ENCODE data around the gene ZXDB.
"Not testable (repeated sequence)": the region's sequence is repeated elsewhere in the genome, so short reads cannot be mapped to it uniquely, and the experiment has no call there.

ZXDB gene

DNA sequence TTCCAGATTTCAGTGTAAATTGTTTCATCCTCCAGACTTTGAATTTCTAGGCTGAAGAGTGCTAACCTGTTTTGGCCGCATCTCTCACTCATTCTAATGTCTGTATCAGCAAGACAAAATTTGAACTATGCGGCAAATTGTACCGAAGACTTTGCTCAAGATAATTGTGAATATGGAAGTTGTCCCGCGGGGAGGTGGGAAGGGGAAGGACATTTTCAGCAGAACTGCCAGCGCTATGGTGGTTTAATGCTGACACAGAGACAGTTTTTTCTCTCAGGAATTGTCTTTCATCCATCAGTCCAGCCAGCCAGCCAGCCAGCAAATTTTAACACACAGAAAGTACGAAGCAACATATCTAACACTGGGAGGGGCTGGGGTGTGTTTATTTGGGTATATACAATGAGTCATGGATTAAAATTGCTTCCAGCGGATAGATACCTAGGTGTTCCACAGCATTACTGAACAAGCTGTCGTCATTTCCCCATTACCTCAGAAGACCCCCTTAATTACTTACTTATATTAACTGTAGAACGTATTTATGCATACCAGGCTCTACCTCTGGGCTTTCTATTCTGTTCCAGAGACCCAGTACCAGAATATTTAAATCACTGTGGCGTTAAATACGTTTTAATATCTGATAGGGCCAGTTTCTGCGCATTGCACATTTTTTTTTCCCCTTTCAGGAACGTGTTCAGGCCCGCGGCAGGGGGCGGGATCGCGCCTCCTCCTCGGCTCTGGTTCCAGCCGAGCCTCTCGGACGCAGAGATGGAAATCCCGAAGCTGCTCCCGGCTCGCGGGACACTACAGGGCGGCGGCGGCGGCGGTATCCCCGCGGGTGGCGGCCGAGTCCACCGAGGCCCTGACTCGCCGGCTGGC, at the start of gene ZXDB:
Gene ZXDB (plus strand): TSS at position 728 of the 876 bp plus-strand sequence. CDS start 38 bp downstream, at position 766.
- not testable (repeated sequence) for DNase-seq (ENCODE audit: low read depth, low spot score)

DNA sequence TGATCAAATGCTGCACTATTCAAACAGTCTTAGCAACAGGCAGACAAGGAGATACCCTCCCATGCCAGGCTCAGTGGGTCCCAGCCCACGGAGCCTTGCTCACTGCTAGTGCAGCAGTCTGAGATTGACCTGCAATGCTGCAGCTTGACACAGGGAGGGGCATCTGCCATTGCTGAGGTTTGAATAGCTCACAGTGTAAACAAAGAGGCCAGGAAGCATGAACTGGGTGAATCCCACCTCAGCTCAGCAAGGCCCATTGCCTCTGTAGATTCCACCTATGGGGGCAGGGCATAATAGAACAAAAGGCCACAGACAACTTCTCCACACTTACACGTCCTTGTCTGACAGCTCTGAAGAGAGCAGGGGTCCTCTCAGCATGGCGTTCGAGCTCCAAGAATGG, 26.6 kb upstream of the ZXDB start:
- no peak for DNase-seq (ENCODE audit: low read depth, low spot score)

DNA sequence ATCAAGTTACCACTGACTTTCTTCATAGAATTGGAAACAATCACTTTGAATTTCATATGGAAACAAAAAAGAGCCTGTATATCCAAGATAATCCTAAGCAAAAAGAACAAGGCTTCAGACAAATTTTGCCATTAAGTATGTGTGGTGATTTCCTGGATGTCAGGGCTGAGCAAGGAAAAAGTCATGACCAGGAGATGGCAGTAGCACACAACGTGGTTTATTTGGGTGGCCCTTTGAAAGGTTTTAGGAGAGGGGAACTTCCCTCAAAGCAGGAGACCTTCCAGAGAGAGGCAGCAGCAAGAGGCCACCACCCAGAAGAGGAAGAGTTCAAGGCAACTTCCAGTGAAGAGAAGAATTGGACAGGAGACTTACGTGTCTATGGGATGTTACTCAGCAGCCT, 18.1 kb upstream of the ZXDB start:
- no peak for DNase-seq (ENCODE audit: low read depth, low spot score)

DNA sequence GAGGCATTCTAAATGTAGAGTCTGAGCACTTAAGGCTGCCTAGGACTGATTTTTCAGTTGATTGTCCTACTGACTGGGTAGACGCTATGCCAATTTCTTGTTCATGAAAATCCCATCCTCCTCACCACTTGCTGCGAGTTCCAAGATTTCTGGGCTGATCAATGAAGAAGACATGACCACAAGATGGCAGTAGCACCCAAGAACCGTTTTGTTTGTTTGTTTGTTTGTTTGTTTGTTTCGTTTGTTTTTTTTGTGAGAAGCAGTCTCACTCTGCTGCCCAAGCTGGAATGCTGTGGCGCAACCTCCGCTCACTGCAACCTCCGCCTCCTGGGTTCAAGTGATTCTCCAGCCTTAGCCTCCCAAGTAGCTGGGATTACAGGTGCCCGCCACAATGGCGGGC, 8.9 kb upstream of the ZXDB start:
- DNase-seq (ENCODE audit: low read depth, low spot score): not testable (repeated sequence)

DNA sequence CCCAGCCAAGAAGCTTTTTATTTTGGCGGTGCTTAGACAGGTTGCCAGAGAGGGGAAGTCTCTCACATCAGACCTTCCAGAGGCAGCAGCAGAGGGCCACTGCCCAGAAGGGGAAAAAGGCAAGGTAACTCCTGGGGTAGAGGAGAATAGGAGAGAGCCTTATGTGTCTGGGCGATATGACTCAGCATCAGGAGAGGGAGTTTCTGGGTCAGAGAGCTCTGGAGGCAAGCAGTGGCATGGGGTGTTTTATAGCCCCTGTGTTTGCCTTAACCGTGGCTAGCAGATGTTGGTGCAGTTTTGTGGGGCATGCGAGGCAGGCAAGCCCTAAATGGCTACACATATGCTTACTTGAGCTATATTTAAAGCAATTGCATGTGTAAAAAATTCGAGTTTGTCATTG, 8.3 kb upstream of the ZXDB start:
- no peak for DNase-seq (ENCODE audit: low read depth, low spot score)

DNA sequence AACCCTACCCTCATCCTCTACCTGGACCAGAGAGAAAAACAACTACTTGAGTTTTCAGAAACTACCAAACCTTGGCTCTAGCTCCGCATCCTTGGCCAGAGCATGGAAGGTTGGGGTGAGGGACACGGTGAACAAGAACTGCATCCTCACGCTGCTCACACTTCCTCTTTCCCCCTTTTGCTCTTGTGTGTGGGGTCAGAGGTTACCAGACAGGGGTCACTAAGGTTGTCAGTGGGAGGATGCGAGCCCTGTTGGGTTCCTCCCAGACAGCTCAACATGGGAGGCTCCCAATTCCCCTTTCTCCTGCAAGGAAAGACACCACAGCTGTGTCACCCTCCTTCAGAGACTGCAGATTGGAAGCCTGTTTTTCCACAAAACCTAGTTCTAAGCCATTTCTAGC, 5.5 kb upstream of the ZXDB start:
- no peak for DNase-seq (ENCODE audit: low read depth, low spot score)

DNA sequence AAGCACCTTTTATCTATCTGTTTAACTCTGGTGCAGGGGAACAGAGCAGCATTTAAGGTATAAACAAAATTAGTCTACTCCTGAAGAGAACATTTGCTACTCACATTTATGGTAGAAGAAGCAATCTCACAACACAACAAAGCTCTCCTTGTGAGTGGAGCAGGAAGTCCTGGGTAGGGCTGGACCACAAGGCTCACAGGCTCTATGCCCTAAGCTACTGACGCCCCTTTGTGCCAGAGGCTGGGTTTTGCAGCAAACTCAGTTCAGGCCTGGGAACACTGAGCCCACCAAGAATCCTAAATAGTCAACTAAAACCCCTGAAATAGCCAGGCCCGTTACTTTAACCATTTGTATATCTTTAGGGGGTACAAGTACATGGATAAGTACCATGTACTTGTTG, 4.7 kb upstream of the ZXDB start:
- no peak for DNase-seq (ENCODE audit: low read depth, low spot score)

DNA sequence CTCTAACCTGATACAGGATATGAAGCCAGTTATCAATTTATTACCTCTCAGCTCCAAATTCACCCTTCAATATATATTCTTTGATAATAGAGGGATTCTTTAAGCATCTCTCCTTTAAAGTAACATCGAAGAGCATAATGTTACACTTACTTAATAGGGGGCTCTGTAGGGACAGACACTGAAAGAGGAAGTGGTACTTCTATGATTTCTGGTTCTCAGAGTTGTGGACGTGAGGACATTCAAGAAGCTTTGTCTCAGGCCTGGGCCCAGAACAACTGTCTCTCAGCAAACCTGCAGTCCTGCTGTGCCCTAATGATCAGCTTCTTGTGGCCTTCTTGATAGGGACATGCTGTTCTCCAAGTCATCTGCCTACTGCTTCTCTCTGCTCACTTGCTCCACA, 4.2 kb upstream of the ZXDB start:
- DNase-seq (ENCODE audit: low read depth, low spot score): no peak

DNA sequence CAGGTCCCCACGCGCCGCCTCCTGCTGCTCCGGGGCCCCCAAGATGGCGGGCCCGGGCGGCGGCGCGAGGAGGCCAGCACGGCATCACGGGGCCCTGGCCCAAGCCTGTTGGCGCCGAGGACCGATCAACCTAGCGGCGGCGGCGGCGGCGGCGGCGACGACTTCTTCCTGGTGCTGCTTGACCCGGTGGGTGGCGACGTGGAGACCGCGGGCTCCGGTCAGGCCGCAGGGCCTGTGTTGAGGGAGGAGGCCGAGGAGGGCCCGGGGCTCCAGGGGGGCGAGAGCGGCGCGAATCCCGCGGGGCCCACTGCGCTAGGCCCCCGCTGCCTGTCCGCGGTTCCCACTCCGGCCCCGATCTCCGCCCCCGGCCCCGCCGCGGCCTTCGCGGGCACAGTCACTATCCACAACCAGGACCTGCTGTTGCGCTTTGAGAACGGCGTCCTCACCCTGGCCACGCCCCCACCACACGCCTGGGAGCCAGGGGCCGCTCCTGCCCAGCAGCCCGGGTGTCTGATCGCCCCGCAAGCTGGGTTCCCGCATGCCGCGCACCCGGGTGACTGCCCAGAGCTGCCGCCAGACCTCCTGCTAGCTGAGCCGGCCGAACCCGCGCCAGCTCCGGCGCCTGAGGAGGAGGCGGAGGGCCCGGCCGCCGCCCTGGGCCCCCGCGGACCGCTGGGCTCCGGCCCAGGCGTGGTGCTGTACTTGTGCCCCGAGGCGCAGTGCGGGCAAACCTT, 516 bp downstream of the ZXDB start:
- DNase-seq (ENCODE audit: low read depth, low spot score): not testable (repeated sequence)

DNA sequence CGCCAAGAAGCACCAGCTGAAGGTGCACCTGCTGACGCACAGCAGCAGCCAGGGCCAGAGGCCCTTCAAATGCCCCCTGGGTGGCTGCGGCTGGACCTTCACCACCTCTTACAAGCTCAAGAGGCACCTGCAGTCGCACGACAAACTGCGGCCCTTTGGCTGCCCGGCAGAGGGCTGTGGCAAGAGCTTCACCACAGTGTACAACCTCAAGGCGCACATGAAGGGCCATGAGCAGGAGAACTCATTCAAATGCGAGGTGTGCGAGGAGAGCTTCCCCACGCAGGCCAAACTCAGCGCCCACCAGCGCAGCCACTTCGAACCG, 1.0 kb downstream of the ZXDB start:
- not testable (repeated sequence) for DNase-seq (ENCODE audit: low read depth, low spot score)

DNA sequence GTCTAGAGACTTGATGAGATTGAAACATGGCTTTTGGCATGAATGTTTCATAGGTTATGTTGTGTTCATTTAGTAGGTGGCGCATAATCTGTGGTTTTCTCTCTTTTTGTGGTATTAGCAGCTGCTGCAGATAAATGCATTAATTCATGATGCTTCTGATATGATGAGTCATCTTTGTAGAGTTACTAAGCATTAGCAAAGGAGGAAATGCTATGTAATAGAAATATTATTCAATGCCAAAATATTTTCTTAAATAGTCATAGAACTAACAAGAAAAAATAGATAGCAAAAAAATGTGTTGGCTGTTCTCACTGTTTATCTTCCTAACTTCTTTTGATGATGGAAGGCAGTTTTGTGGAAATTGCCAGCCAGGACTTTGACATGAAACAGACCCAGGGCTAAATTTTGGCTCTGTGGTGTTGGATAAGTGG, 3.6 kb downstream of the ZXDB start:
- DNase-seq (ENCODE audit: low read depth, low spot score): no peak

DNA sequence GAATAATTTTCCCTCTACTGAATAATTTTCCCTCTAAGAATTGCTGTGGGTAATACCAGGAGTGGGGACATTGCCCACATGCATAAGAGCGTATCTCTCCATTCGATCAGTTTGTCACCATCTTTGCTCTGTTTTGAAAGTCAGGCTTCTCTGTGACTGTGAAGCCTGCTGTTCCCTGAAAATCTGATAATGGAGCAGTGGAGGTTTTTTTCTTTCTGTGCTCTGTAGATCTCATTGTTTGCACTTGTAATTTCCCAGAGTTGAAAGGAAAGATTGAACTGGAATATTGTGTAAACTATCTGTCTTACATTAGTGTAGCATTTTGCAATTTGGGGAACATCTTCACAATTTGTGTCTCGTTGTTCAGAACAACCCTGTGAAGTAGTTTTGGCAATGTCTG, 4.3 kb downstream of the ZXDB start:
- no peak for DNase-seq (ENCODE audit: low read depth, low spot score)

DNA sequence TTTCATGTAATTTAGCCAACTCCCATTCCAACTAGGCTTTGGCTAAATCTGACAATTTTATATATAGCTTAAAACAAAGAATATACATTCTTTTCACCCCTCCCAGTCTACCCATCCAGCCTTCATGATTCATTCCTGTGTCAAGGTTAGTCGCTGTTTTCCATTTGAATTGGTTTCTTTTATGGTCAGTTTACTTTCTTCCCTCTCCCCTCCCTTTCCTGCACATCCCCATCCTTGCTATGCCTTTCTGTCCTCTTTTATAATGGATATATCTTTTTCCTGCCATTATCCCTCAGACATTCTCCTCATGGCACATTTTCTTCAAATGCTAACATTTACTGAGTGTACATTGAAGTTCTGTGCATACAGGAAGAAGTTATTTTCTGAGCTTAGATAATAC, 4.7 kb downstream of the ZXDB start:
- DNase-seq (ENCODE audit: low read depth, low spot score): no peak

DNA sequence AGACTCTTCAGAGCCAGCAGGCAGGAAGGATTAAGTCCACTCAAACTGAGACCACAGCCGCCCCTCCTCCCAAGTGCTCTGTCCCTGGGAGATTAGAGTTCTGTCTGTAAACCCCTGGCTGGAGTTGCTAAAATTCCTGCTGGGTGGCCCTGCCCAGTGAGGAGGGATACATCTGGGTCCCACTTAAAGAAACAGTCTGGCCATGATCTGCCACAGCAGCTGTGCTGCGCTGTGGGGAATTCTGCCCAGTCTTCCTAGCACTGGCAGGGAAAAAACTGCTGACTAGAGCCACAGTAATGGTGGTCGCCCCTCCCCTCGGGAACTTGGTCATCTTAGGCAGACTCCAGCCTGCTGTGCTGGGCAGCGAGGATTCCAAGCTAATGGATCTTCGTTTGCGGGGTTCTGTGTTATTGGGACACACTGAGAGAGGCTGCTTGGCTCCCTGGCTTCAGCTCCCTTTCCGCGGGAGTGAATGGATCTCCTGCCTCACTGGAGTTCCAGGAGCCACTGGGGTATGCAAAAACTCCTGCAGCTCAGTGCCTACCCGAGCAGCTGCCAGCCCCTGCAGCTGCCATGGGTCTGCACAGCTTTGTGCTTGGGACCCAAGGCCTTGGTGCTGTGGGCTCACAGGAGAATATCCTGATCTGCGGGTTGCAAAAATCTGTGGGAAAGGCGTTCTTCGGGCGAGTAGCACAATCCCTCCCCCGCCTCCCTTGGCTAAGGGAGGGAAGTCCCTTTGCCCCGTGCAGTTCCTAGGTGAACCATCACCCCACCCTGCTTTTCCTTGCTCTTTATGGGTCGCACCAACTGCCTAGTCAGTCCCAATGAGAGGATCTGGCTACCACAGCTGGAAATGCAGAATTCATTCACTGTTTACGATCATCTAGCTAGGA, 15.7 kb downstream of the ZXDB start:
- DNase-seq (ENCODE audit: low read depth, low spot score): no peak

DNA sequence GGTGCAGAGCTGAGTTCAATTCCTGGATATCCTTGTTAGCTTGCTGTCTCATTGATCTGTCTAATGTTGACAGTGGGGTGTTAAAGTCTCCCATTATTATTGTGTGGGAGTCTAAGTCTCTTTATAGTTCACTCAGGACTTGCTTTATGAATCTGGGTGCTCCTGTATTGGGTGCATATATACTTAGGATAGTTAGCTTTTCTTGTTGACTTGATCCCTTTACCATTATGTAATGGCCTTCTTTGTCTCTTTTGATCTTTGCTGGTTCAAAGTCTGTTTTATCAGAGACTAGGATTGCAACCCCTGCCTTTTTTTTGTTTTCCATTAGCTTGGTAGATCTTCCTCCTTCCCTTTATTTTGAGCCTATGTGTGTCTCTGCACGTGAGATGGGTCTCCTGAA, 21.5 kb downstream of the ZXDB start:
- not testable (repeated sequence) for DNase-seq (ENCODE audit: low read depth, low spot score)

DNA sequence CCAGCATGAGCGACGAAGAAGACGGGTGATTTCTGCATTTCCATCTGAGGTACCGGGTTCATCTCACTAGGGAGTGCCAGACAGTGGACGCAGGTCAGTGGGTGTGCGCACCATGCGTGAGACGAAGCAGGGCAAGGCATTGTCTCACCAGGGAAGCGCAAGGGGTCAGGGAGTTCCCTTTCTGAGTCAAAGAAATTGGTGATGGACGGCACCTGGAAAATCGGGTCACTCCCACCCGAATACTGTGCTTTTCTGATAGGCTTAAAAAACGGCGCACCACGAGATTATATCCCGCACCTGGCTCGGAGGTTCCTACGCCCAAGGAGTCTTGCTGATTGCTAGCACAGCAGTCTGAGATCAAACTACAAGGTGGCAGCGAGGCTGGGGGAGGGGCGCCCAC, 37.6 kb downstream of the ZXDB start:
- DNase-seq (ENCODE audit: low read depth, low spot score): not testable (repeated sequence)

DNA sequence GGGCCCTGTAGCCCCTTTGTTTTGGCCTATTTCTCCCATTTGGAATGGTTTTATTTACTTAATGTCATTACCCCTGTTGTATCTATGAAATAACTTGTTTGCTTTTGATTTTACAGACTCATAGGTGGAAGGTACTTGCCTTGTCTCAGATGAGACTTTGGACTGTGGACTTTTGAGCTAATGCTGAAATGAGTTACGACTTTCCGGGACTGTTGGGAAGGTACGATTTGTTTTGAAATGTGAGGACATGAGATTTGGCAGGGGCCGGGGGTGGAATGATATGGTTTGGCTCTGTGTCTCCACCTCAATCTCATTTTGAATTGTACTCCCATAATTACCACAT, 48.8 kb downstream of the ZXDB start:
- DNase-seq (ENCODE audit: low read depth, low spot score): no peak

DNA sequence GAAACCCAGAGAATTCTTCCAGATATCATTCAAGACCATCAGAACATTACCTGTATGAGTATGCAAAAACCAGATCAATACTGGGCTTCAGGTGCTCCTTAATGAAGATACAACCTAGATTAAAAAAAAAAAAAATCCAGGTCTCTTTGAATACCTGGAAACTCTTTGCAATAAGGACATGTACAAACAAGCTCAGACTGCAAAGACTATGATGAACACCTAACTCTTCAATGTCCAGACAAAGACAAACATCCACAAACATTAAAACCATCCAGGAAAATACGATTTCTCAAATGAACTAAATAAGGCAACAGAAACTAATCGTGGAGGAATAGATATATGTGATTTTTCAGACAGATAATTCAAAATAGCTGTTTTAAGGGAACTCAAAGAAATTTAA, 49.5 kb downstream of the ZXDB start:
- DNase-seq (ENCODE audit: low read depth, low spot score): no peak

DNA sequence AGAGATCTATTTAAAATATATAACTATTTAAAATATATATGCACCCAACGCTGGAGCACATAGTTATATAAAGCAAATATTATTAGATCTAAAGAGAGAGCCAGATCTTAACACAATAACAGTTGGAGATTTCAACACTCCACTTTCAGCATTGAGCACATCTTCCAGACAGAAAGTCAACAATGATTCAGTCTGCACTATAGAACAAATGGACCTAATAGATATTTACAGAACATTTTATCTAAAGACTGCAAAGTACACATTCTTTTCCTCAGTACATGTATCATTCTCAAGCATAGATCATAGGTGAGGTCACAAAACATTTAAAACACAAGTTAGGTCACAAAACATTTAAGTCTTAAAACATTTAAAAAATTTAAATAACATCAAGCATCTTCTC, 51.9 kb downstream of the ZXDB start:
- DNase-seq (ENCODE audit: low read depth, low spot score): no peak

DNA sequence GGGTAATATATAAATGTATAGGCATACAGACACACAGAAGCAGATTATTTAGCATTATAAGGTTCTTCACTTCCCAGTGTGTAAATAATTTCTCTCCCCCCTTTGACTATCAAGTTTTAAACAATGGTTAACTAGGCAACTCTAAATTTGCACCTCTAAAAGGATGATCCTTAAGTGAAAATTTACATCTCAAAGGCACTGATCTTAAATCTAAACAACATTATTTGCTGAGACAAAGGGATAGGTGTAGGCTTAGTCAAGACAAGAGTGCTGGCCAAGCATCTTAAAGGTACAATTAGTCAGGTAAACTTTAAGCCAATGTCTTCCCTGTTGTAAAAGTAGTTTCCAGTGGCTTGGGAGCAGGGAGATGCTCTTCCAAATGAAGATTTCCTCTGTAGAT, 55.2 kb downstream of the ZXDB start:
- DNase-seq (ENCODE audit: low read depth, low spot score): no peak

Data from activated CD4-positive, CD25-positive, alpha-beta regulatory T cell treated with anti-CD3 and anti-CD28 coated beads, Interleukin-2, amount 50 U/mL, for 16 hours (primary cell).